Measurements from ENCODE around the gene FAM133A. TPM values are rescaled to one million over a fixed set of nuclear protein-coding genes. Genes with fewer than 3 reads are reported as not detected.

FAM133A gene
- total and polyA plus RNA-seq, 8 donors, result 0.18 TPM; not detected in 7

DNA sequence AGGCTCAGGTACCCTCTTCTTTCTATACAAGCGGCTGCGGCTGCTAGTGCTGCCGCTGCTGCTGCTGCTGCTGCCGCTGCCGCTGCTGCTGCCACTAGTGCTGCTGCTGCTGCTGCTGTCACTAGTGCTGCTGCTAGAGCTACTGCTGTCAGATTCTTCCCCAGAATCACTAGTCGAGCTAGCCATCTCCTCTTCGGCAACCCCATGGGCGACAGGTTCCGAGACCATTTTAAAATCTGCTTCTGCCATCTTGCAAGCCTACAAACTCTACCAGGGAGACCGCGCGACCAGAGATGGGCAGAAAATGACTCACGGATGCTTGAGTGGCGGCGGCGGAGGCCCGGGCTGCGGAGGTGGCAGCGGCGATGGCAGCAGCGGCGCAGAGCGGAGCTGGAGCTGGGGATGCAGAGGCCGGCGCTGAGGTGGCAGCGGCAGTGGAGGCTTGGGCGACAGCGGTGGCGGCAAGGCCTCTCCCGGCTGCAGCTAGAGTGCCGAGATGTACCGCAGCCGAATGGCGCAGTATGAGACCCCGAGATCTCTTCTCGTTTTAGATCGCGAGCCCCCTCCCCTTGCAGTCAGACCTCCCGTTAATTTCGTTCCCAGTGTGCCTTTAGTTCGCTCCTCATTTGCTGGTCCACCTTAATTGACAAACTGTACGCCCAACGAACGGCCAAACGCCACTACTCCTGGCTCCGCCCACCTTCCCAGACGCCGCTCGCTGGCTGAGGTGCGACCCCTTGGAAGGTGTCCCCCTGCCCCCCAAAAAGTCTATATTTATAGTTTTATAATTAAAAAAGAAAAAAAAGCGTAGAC is 744 bp upstream of the FAM133A start, which contains the start of gene NAP1L3:
Gene NAP1L3 (minus strand): TSS at position 523 of the 813 bp plus-strand sequence. CDS start 274 bp downstream, at position 249.
- Histone ChIP-seq H3K36me3 (no peaks in the 10 kb centered on the region), H3K27me3 (peaks cover 0 to 18% (median 0%) of the 10 kb centered on the region in 3 donors), H3K9me3 (no peaks in the 10 kb centered on the region), H3K4me1 (peaks cover 0 to 18% (median 0%) of the 10 kb centered on the region in 4 donors), H3K27ac (peak within 1 kb of the TSS; percentile 41 to 79 (median 58)), H3K4me3 (peak within 1 kb of the TSS; percentile 54 to 62 (median 57))
- TF ChIP-seq POLR2AphosphoS5 (IDR thresholded peaks at IDR 0.05) (no peak), POLR2A (IDR thresholded peaks at IDR 0.05) (no peak), EP300 (IDR thresholded peaks at IDR 0.05) (no peak)
- TF ChIP-seq, protein P1, sequence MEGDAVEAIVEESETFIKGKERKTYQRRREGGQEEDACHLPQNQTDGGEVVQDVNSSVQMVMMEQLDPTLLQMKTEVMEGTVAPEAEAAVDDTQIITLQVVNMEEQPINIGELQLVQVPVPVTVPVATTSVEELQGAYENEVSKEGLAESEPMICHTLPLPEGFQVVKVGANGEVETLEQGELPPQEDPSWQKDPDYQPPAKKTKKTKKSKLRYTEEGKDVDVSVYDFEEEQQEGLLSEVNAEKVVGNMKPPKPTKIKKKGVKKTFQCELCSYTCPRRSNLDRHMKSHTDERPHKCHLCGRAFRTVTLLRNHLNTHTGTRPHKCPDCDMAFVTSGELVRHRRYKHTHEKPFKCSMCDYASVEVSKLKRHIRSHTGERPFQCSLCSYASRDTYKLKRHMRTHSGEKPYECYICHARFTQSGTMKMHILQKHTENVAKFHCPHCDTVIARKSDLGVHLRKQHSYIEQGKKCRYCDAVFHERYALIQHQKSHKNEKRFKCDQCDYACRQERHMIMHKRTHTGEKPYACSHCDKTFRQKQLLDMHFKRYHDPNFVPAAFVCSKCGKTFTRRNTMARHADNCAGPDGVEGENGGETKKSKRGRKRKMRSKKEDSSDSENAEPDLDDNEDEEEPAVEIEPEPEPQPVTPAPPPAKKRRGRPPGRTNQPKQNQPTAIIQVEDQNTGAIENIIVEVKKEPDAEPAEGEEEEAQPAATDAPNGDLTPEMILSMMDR (IDR thresholded peaks at IDR 0.05), result no peak
- intact Hi-C loops (cut with DNase I; ENCODE audit: low total_unique reads), result no loop called here
- peak; percentile 44 to 91 for DNase-seq
- WGBS, 5 donors, result 0 to 4% (median 2%) methylated on average over 17 to 51 of the region's 51 CpGs

- H3K36me3 ChIP-seq, result no peaks in the 10 kb centered on the region
- no peaks in the 10 kb centered on the region for H3K27me3 ChIP-seq
- DNase-seq, result no peak
- intact Hi-C loops (cut with DNase I; ENCODE audit: low total_unique reads), result no loop called here
- no peak overlapping the region for H3K4me3 ChIP-seq
- no peaks in the 10 kb centered on the region for H3K4me1 ChIP-seq
- H3K9me3 ChIP-seq, result no peaks in the 10 kb centered on the region
- no peak for TF ChIP-seq POLR2A (IDR thresholded peaks at IDR 0.05)
- 84 to 94% (median 90%) methylated on average over 5 to 6 of the region's 6 CpGs for whole genome bisulfite sequencing, 5 donors
- no peak overlapping the region for H3K27ac ChIP-seq
Observed at GRCh38 chrX:93695981-93696380, 22.0 kb downstream of the FAM133A start.

DNA sequence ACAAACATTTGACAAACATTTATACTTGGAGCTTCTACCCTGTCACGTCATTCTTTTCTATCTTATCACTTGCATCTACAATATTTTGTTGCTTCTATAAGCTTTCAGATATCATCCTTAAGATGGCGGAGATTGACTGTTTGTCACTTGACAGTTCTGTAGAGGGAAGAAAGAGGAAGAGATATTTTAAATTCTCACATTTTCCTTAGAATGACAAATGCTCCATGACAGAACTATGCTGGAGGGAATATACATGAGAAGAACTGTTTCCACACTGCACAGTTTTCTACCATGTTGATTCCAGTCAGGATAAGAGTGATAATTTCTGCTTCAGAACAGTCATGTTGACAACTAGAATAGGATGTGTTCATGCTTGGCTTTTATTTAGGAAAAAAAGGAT is 29.7 kb downstream of the FAM133A start:
- intact Hi-C loops (cut with DNase I; ENCODE audit: low total_unique reads), result no loop called here
- Histone ChIP-seq H3K36me3 (no peaks in the 10 kb centered on the region), H3K4me3 (no peak overlapping the region), H3K27ac (no peak overlapping the region), H3K4me1 (no peaks in the 10 kb centered on the region), H3K27me3 (no peaks in the 10 kb centered on the region), H3K9me3 (no peaks in the 10 kb centered on the region)
- DNase-seq, result no peak
- WGBS, 5 donors, result 63 to 77% (median 65%) methylated on average over 2 of the region's 2 CpGs
- TF ChIP-seq, protein P1 (IDR thresholded peaks at IDR 0.05), result no peak
- no peak for TF ChIP-seq POLR2AphosphoS5 (IDR thresholded peaks at IDR 0.05)

GRCh38 chrX:93711076-93711475 is 37.1 kb downstream of the FAM133A start:
- H3K4me1 ChIP-seq, result no peaks in the 10 kb centered on the region
- no peaks in the 10 kb centered on the region for H3K9me3 ChIP-seq
- no peak overlapping the region for H3K27ac ChIP-seq
- DNase-seq, result no peak
- TF ChIP-seq, protein P1 (IDR thresholded peaks at IDR 0.05), result no peak
- TF ChIP-seq EP300 (IDR thresholded peaks at IDR 0.05) (no peak), POLR2AphosphoS5 (IDR thresholded peaks at IDR 0.05) (no peak), POLR2A (IDR thresholded peaks at IDR 0.05) (no peak)
- H3K27me3 ChIP-seq, result no peaks in the 10 kb centered on the region
- H3K4me3 ChIP-seq, result no peak overlapping the region
- 76 to 93% (median 89%) methylated on average over 4 of the region's 4 CpGs for WGBS, 5 donors
- intact Hi-C loops (cut with DNase I; ENCODE audit: low total_unique reads), result no loop called here
- no peaks in the 10 kb centered on the region for H3K36me3 ChIP-seq

DNA sequence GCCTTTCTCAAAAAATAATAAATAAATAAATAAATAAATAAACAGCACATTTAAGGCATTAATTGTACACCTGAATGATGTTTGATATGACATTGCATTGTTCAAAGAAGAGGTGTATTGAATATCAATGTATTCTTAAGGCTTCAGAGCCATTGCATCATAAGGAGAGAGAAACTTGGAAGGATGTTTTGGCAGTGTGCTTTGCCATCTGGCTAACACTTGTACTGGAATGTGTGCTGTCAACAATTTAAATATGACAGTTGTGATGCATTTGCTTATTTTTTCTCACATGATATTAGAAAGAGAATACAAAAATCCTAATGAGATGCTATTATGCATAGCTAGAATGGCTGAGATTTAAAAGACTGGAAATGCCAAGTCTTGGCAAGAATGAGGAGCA is 67.8 kb downstream of the FAM133A start:
- TF ChIP-seq POLR2A (IDR thresholded peaks at IDR 0.05) (no peak), EP300 (IDR thresholded peaks at IDR 0.05) (no peak), POLR2AphosphoS5 (IDR thresholded peaks at IDR 0.05) (no peak)
- TF ChIP-seq, protein P1 (IDR thresholded peaks at IDR 0.05), result no peak
- Histone ChIP-seq H3K4me1 (no peaks in the 10 kb centered on the region), H3K9me3 (no peaks in the 10 kb centered on the region), H3K27me3 (peaks cover 0 to 4% (median 0%) of the 10 kb centered on the region in 3 donors), H3K36me3 (no peaks in the 10 kb centered on the region), H3K27ac (no peak overlapping the region), H3K4me3 (no peak overlapping the region)
- DNase-seq, result no peak
- intact Hi-C loops (cut with DNase I; ENCODE audit: low total_unique reads), result no loop called here

Data from stomach (tissue), 9 donors.